MM.1S (cell line): ENCODE results near the gene C19orf38.

Source experiments
- CTCF ChIP-seq: fragments of 300-600 bp; sonication (generic); IDR thresholded peaks from 2 replicates; pipeline ENCODE4 v1.5.1; 2016; ENCODE audit warnings: antibody characterized with exemption, low read length, mixed read lengths
- EZH2 ChIP-seq: fragments of 300-600 bp; sonication (generic); optimal IDR thresholded peaks from 2 replicates; pipeline ENCODE3; 2017; ENCODE audit warnings: low read depth, mild to moderate bottlenecking, antibody characterized with exemption, low read length, mixed read lengths

- no peak for TF ChIP-seq CTCF
- TF ChIP-seq EZH2, result no peak
Observed at GRCh38 chr19:10832939-10833296, 15.3 kb upstream of the C19orf38 start.
